K562 (cell line): ENCODE measurements around the gene PNPLA1. TPM values are rescaled to one million over a fixed set of nuclear protein-coding genes. Genes with fewer than 3 reads are reported as not detected.

Experiments
- BACH1 ChIP-seq: fragments of 200-800 bp; sonication (Bioruptor generic); IDR thresholded peaks from 2 replicates; pipeline ENCODE4 v1.6.1; 2016; ENCODE audit warnings: missing genetic modification characterization, missing compliant biosample characterization
- CEBPB ChIP-seq: fragments of 450-650 bp; IDR thresholded peaks from 2 replicates; pipeline ENCODE4 v1.6.1; 2016; ENCODE audit warnings: missing genetic modification characterization, missing compliant biosample characterization
- CREB1 ChIP-seq, 2 experiments: sonication (generic) in 1 of 2; formaldehyde crosslinking in 1 of 2; IDR thresholded peaks; 2 replicates each; pipeline versions ENCODE4 v1.6.1 to v1.8.0; 2012 to 2022; ENCODE audit warnings: inconsistent platforms in 1 of 2, mild to moderate bottlenecking in 1 of 2, missing genetic modification reagents in 1 of 2, moderate library complexity in 1 of 2
- EZH2 ChIP-seq: IDR thresholded peaks from 2 replicates; pipeline ENCODE4 v1.6.1; 2012; ENCODE audit warnings: low read depth, mild to moderate bottlenecking, inconsistent platforms, low read length, borderline replicate concordance
- HDAC3 ChIP-seq: fragments of 450-650 bp; IDR thresholded peaks from 2 replicates; pipeline ENCODE4 v1.6.1; 2018; ENCODE audit warnings: borderline replicate concordance, mild to moderate bottlenecking, moderate library complexity; ENCODE audit not compliant: partially characterized antibody
- HEY1 ChIP-seq: fragments of 250-450 bp; sonication (Bioruptor Pico); IDR thresholded peaks from 2 replicates; pipeline ENCODE4 v1.5.0; 2020; ENCODE audit warnings: mild to moderate bottlenecking, moderate library complexity, borderline replicate concordance
- IRF2 ChIP-seq: sonication (generic); formaldehyde crosslinking; IDR thresholded peaks from 2 replicates; pipeline ENCODE4 v1.8.1; 2022; ENCODE audit warnings: mild to moderate bottlenecking, missing genetic modification reagents
- JUND ChIP-seq, 2 experiments: IDR thresholded peaks; 2 replicates in 1 of 2; 3 replicates in 1 of 2; pipeline ENCODE4 v1.6.1; 2011; ENCODE audit warnings: borderline replicate concordance in 2 of 2, low read depth in 2 of 2, low read length in 2 of 2, improper control_type of control experiment in 1 of 2, missing biosample characterization in 1 of 2, missing genetic modification characterization in 1 of 2, missing genetic modification reagents in 1 of 2
- MAFG ChIP-seq: fragments of 450-650 bp; conservative IDR thresholded peaks from 2 replicates; pipeline ENCODE4 v1.6.1; 2016; ENCODE audit warnings: missing genetic modification characterization, missing compliant biosample characterization
- POU5F1 ChIP-seq: fragments of 150-350 bp; IDR thresholded peaks from 2 replicates; pipeline ENCODE4 v1.6.1; 2014; ENCODE audit warnings: borderline replicate concordance, low read length, low read depth, mild to moderate bottlenecking; ENCODE audit not compliant: partially characterized antibody
- RAD21 ChIP-seq, 2 experiments: fragments of 250-450 bp in 1 of 2; fragments of 450-650 bp in 1 of 2; sonication (Bioruptor Pico) in 1 of 2; formaldehyde crosslinking in 1 of 2; IDR thresholded peaks in 1 of 2; conservative IDR thresholded peaks in 1 of 2; 2 replicates each; pipeline versions ENCODE4 v1.4.0 to v1.8.0; 2020 to 2022; ENCODE audit warnings: mild to moderate bottlenecking in 2 of 2, moderate library complexity in 1 of 2
- RAD51 ChIP-seq: fragments of 450-650 bp; IDR thresholded peaks from 2 replicates; pipeline ENCODE4 v1.7.1; 2016; ENCODE audit warnings: low read depth, mild to moderate bottlenecking, borderline replicate concordance
- ZFP1 ChIP-seq: fragments of 450-650 bp; formaldehyde crosslinking; IDR thresholded peaks from 2 replicates; pipeline ENCODE4 v1.4.0; 2020; ENCODE audit warnings: mild to moderate bottlenecking, mixed read lengths
- ZNF717 ChIP-seq: fragments of 250-450 bp; sonication (Bioruptor Pico); IDR thresholded peaks from 2 replicates; pipeline ENCODE4 v1.5.0; 2021
- ZNF75A ChIP-seq: fragments of 450-650 bp; formaldehyde crosslinking; IDR thresholded peaks from 2 replicates; pipeline ENCODE4 v1.4.0; 2020; ENCODE audit warnings: mild to moderate bottlenecking
- ZNF764 ChIP-seq: fragments of 250-450 bp; sonication (Bioruptor Pico); IDR thresholded peaks from 2 replicates; pipeline ENCODE4 v1.4.0; 2020; ENCODE audit warnings: low read depth, mild to moderate bottlenecking, moderate library complexity
- ZNF785 ChIP-seq: fragments of 250-450 bp; sonication (Bioruptor Pico); IDR thresholded peaks from 2 replicates; pipeline ENCODE4 v1.4.0; 2020; ENCODE audit warnings: mild to moderate bottlenecking
- ZSCAN32 ChIP-seq: fragments of 450-650 bp; formaldehyde crosslinking; IDR thresholded peaks from 2 replicates; pipeline ENCODE4 v1.4.0; 2020; ENCODE audit warnings: mild to moderate bottlenecking, moderate library complexity
- polyA plus RNA-seq, 8 experiments: library from polyadenylated mRNA; depleted of rRNA in 4 of 8; stranded (reverse) in 5 of 8; unstranded in 3 of 8; fragments of >200 nt; fragmentation: Nextera tagmentation in 2 of 8; fragmentation: Illumina TruSeq in 1 of 8; extraction: Ambion mirVana in 2 of 8; extraction: Trizol in 1 of 8; gene quantifications; 2 replicates each; pipeline versions ENCODE4 v1.2.1 to v1.2.3, GENCODE V29; 2011 to 2014; ENCODE audit warnings: inconsistent platforms in 1 of 8, missing spikeins in 1 of 8
- total RNA-seq, 7 experiments: library from RNA; depleted of rRNA in 6 of 7; stranded (reverse); fragments of >200 nt in 6 of 7; fragmentation: Illumina TruSeq in 2 of 7; extraction: Trizol in 2 of 7; gene quantifications; 2 replicates each; pipeline versions ENCODE4 v1.2.1 to v1.2.3, GENCODE V29; 2011 to 2021; ENCODE audit warnings: low replicate concordance in 1 of 7
- TF ChIP-seq, protein P1 (sequence below): fragments of 450-650 bp; IDR thresholded peaks from 2 replicates; pipeline ENCODE4 v1.6.1; 2017; ENCODE audit warnings: mild to moderate bottlenecking, moderate library complexity
- TF ChIP-seq, protein P2 (sequence below), 3 experiments: IDR thresholded peaks in 2 of 3; conservative IDR thresholded peaks in 1 of 3; 2 replicates each; pipeline ENCODE4 v1.5.1; 2011 to 2012; ENCODE audit warnings: low read length in 3 of 3, mild to moderate bottlenecking in 3 of 3, control low read depth in 2 of 3, improper control_type of control experiment in 1 of 3, inconsistent platforms in 1 of 3, low read depth in 1 of 3, mixed read lengths in 1 of 3, moderate library complexity in 1 of 3; ENCODE audit not compliant: insufficient read depth in 2 of 3
- TF ChIP-seq, protein P3 (sequence below): sonication (generic); formaldehyde crosslinking; IDR thresholded peaks from 2 replicates; pipeline ENCODE4 v1.8.1; 2023; ENCODE audit warnings: mild to moderate bottlenecking, missing genetic modification reagents, moderate library complexity

PNPLA1 gene
- total and polyA plus RNA-seq, 9 of the 15 experiments (the other 6 are each of a cell fraction or from before 2014, with no cell fraction given) = 0.04 to 0.27 (median 0.13) TPM; not detected in 2

DNA sequence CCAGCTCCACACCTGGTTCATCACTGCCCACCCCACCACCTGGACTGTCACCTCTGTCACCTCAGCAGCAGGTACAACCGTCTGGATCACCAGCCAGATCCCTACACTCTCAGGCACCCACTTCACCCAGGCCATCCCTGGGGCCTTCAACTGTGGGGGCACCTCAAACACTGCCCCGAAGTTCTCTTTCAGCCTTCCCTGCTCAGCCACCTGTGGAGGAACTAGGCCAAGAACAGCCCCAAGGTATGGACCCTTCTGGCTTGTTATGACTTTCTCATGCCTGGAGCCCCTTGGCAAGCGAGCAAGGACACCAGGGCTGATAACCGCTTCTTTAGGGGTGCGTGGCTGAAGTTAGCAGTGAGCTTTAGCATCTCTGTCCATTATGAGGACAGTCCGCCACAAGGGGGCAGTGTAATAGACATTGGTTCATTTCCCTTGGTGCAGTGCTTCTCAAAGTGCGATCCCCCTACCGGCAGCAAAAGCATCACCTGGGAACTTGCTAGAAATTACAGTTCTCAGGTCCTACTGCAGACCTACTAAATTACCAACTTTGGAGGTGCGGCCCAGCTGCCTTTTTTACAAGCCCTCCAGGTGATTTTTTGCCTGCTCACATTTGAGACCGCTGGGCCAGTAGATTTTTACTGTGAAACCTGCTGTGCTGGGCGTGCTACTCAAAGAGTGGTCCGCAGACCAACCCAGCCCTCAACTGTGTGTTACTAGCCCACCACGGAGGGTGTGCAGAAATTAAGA lies 32.5 kb downstream of the PNPLA1 start (continued):
- TF ChIP-seq CEBPB (tag) (no peak), MAFG (tag) (no peak), JUND (IDR thresholded peaks at IDR 0.05; ENCODE audit: borderline replicate concordance, low read depth, low read length) (peak; percentile 71), JUND (tag; IDR thresholded peaks at IDR 0.05; ENCODE audit: borderline replicate concordance, low read depth, low read length) (no peak; the same call in 2 of the 3 replicates), IRF2 (CRISPR knock-in tag) (no peak), HEY1 (no peak), RAD21 (CRISPR knock-in tag; conservative IDR thresholded peaks at IDR 0.05 in 1 of 2, IDR thresholded peaks at IDR 0.05 in 1 of 2) (peak; percentile 84 to 92), ZNF785 (CRISPR knock-in tag) (no peak), EZH2 (no peak), ZNF764 (no peak), CREB1 (IDR thresholded peaks at IDR 0.05) (no peak), CREB1 (CRISPR knock-in tag; IDR thresholded peaks at IDR 0.05) (0 out of 2 replicates have a peak, but pooled peaks have one; percentile 25), HDAC3 (no peak), ZNF717 (CRISPR knock-in tag) (no peak), POU5F1 (no peak), ZSCAN32 (CRISPR knock-in tag) (no peak), BACH1 (tag) (no peak), RAD51 (no peak), ZFP1 (CRISPR knock-in tag) (no peak), ZNF75A (CRISPR knock-in tag) (no peak)
- TF ChIP-seq, protein P1, sequence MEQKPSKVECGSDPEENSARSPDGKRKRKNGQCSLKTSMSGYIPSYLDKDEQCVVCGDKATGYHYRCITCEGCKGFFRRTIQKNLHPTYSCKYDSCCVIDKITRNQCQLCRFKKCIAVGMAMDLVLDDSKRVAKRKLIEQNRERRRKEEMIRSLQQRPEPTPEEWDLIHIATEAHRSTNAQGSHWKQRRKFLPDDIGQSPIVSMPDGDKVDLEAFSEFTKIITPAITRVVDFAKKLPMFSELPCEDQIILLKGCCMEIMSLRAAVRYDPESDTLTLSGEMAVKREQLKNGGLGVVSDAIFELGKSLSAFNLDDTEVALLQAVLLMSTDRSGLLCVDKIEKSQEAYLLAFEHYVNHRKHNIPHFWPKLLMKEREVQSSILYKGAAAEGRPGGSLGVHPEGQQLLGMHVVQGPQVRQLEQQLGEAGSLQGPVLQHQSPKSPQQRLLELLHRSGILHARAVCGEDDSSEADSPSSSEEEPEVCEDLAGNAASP = no peak
- TF ChIP-seq, protein P2, sequence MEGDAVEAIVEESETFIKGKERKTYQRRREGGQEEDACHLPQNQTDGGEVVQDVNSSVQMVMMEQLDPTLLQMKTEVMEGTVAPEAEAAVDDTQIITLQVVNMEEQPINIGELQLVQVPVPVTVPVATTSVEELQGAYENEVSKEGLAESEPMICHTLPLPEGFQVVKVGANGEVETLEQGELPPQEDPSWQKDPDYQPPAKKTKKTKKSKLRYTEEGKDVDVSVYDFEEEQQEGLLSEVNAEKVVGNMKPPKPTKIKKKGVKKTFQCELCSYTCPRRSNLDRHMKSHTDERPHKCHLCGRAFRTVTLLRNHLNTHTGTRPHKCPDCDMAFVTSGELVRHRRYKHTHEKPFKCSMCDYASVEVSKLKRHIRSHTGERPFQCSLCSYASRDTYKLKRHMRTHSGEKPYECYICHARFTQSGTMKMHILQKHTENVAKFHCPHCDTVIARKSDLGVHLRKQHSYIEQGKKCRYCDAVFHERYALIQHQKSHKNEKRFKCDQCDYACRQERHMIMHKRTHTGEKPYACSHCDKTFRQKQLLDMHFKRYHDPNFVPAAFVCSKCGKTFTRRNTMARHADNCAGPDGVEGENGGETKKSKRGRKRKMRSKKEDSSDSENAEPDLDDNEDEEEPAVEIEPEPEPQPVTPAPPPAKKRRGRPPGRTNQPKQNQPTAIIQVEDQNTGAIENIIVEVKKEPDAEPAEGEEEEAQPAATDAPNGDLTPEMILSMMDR (IDR thresholded peaks at IDR 0.05 in 2 of 3, conservative IDR thresholded peaks at IDR 0.05 in 1 of 3; ENCODE audit: insufficient read depth in 2 of 3, low read depth in 1 of 3, low read length in 3 of 3) = peak; percentile 99
- TF ChIP-seq, protein P3, sequence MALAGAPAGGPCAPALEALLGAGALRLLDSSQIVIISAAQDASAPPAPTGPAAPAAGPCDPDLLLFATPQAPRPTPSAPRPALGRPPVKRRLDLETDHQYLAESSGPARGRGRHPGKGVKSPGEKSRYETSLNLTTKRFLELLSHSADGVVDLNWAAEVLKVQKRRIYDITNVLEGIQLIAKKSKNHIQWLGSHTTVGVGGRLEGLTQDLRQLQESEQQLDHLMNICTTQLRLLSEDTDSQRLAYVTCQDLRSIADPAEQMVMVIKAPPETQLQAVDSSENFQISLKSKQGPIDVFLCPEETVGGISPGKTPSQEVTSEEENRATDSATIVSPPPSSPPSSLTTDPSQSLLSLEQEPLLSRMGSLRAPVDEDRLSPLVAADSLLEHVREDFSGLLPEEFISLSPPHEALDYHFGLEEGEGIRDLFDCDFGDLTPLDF (CRISPR knock-in tag) = no peak
